HCT116 (cell line): ENCODE results near the gene CYP2A6. TPM values are rescaled to one million over a fixed set of nuclear protein-coding genes. Genes with fewer than 3 reads are reported as not detected.
"Not testable (repeated sequence)": the region's sequence is repeated elsewhere in the genome, so short reads cannot be mapped to it uniquely, and the experiment has no call there.

Source experiments
- ATAC-seq: fragments of 200-7000 bp; cut with Tn5 transposase; 2 replicates; pipeline ENCODE4 v1.9.1; 2020; ENCODE audit warnings: mild to moderate bottlenecking, moderate library complexity
- Bru-seq: library from RNA; stranded (reverse); fragments of 400-500 nt; gene quantifications from one replicate; lab custom pipeline; 2021; lab: Mats Ljungman, UMichigan
- BruChase-seq, 2 experiments: library from RNA; stranded (reverse); fragments of 400-500 nt; gene quantifications; one replicate each; lab custom pipeline; 2021; lab: Mats Ljungman, UMichigan
- BruUV-seq: library from RNA; stranded (reverse); fragments of 400-500 nt; replicated peaks from 2 replicates; lab custom pipeline; 2021; lab: Mats Ljungman, UMichigan
- CTCF ChIA-PET: fragments of 300-600 bp; sonication (Branson Sonifier 250); formaldehyde crosslinking; loops from one replicate; lab custom pipeline; 2021; ENCODE audit warnings: antibody characterized with exemption; lab: Charles Lee
- POLR2A ChIA-PET: fragments of 300-600, 350-600 bp; sonication (Branson Sonifier 250); formaldehyde crosslinking; loops from one replicate; lab custom pipeline; 2021; ENCODE audit warnings: antibody characterized with exemption; lab: Charles Lee
- RAD21 ChIA-PET, 2 experiments: fragments of 300-600 bp; sonication (Branson Sonifier 250); formaldehyde crosslinking; loops; one replicate each; lab custom pipeline; 2023; ENCODE audit warnings: low total read pairs in 2 of 2; ENCODE audit not compliant: uncharacterized antibody in 2 of 2, unreplicated experiment in 2 of 2, low non-redundant PET in 1 of 2; lab: Charles Lee
- DNase-seq: peaks from one replicate; pipeline ENCODE4 v3.0.0-alpha.2; 2010; ENCODE audit warnings: low read depth, low spot score
- H2AFZ ChIP-seq: fragments of 200-600 bp; shearing (Covaris generic), sonication (generic); 2 replicates; pipeline ENCODE4 v1.6.1; 2017; ENCODE audit warnings: low read depth, mixed run types, mixed read lengths, antibody characterized with exemption, low read length; ENCODE audit not compliant: poor library complexity, severe bottlenecking
- H3K27ac ChIP-seq: 2 replicates; pipeline ENCODE4 v1.5.1; 2012; ENCODE audit warnings: low read depth, low read length
- H3K27me3 ChIP-seq: fragments of 200-600 bp; sonication (generic); 2 replicates; pipeline ENCODE4 v1.6.1; 2016; ENCODE audit warnings: mixed run types, low read length, mixed read lengths; ENCODE audit not compliant: insufficient read depth
- H3K36me3 ChIP-seq, 2 experiments: fragments of 200-500 bp in 1 of 2; fragments of 200-600 bp in 1 of 2; sonication (Bioruptor generic) in 1 of 2; sonication (generic) in 1 of 2; 2 replicates each; pipeline versions ENCODE4 v1.5.1 to v1.6.1; 2014 to 2016; ENCODE audit warnings: low read length in 2 of 2, inconsistent platforms in 1 of 2, mixed read lengths in 1 of 2, mixed run types in 1 of 2; ENCODE audit not compliant: insufficient read depth in 2 of 2, control insufficient read depth in 1 of 2
- H3K4me1 ChIP-seq, 2 experiments: fragments of 200-600 bp in 1 of 2; sonication (generic) in 1 of 2; 2 replicates each; pipeline versions ENCODE4 v1.5.1 to v1.6.1; 2012 to 2017; ENCODE audit warnings: low read length in 2 of 2, inconsistent platforms in 1 of 2, mild to moderate bottlenecking in 1 of 2, mixed read lengths in 1 of 2, mixed run types in 1 of 2, moderate library complexity in 1 of 2; ENCODE audit not compliant: insufficient read depth in 2 of 2, control insufficient read depth in 1 of 2
- H3K4me2 ChIP-seq: fragments of 200-600 bp; sonication (generic); 2 replicates; pipeline ENCODE4 v1.6.1; 2017; ENCODE audit warnings: mixed run types, low read length, mixed read lengths
- H3K4me3 ChIP-seq, 2 experiments: fragments of 200-600 bp in 1 of 2; sonication (generic) in 1 of 2; replicated peaks in 1 of 2; 2 replicates each; pipeline ENCODE4 v1.5.1; 2011 to 2016; ENCODE audit warnings: low read length in 2 of 2, control low read depth in 1 of 2, low read depth in 1 of 2, mild to moderate bottlenecking in 1 of 2, mixed read lengths in 1 of 2, mixed run types in 1 of 2
- H3K79me2 ChIP-seq: fragments of 200-600 bp; sonication (generic); 2 replicates; pipeline ENCODE4 v1.6.1; 2017; ENCODE audit warnings: mild to moderate bottlenecking, mixed run types, low read length, moderate library complexity, mixed read lengths; ENCODE audit not compliant: insufficient read depth
- H3K9ac ChIP-seq: fragments of 200-600 bp; sonication (generic); 2 replicates; pipeline ENCODE4 v1.6.1; 2016; ENCODE audit warnings: low read length, mixed read lengths
- H3K9me2 ChIP-seq: fragments of 200-600 bp; sonication (generic), shearing (Covaris generic); 2 replicates; pipeline ENCODE4 v1.6.1; 2017; ENCODE audit warnings: mixed run types, mild to moderate bottlenecking, moderate library complexity; ENCODE audit not compliant: insufficient read depth
- H3K9me3 ChIP-seq, 2 experiments: fragments of 200-500 bp in 1 of 2; fragments of 200-600 bp in 1 of 2; sonication (Bioruptor generic) in 1 of 2; sonication (generic) in 1 of 2; 2 replicates each; pipeline ENCODE4 v1.6.1; 2014 to 2017; ENCODE audit warnings: low read length in 2 of 2, mixed read lengths in 2 of 2, inconsistent platforms in 1 of 2, low read depth in 1 of 2, mild to moderate bottlenecking in 1 of 2, mixed run types in 1 of 2, moderate library complexity in 1 of 2; ENCODE audit not compliant: control insufficient read depth in 1 of 2, insufficient read depth in 1 of 2
- H4K20me1 ChIP-seq: fragments of 200-600 bp; sonication (generic), shearing (Covaris generic); 2 replicates; pipeline ENCODE4 v1.6.1; 2017; ENCODE audit warnings: mixed run types, mild to moderate bottlenecking, moderate library complexity; ENCODE audit not compliant: insufficient read depth
- intact Hi-C: fragments of 100-400 bp; cut with micrococcal nuclease; formaldehyde crosslinking; loops from 2 replicates; pipeline ENCODE4 v1.10.0; 2022
- long read RNA-seq: library from polyadenylated mRNA; unstranded; transcript quantifications from one replicate; pipeline ENCODE4 v2.0.0, GENCODE V29; 2021; ENCODE audit not compliant: unreplicated experiment
- polyA plus RNA-seq: library from polyadenylated mRNA; unstranded; fragments of >200 nt; gene quantifications from 2 replicates; pipeline ENCODE4 v1.2.1, GENCODE V29; 2012; ENCODE audit warnings: missing spikeins
- total RNA-seq: library from RNA; stranded (reverse); gene quantifications from one replicate; pipeline ENCODE4 v1.2.1, GENCODE V29; 2021; ENCODE audit not compliant: unreplicated experiment

CYP2A6 gene, protein sequence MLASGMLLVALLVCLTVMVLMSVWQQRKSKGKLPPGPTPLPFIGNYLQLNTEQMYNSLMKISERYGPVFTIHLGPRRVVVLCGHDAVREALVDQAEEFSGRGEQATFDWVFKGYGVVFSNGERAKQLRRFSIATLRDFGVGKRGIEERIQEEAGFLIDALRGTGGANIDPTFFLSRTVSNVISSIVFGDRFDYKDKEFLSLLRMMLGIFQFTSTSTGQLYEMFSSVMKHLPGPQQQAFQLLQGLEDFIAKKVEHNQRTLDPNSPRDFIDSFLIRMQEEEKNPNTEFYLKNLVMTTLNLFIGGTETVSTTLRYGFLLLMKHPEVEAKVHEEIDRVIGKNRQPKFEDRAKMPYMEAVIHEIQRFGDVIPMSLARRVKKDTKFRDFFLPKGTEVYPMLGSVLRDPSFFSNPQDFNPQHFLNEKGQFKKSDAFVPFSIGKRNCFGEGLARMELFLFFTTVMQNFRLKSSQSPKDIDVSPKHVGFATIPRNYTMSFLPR
- total RNA-seq (0.57 TPM), Bru-seq, nascent RNA (percentile 9 among the genes with signal in this experiment), BruChase-seq, experiment 1, labeled RNA remaining after a 6-hour chase (not detected), BruChase-seq, experiment 2, labeled RNA remaining after a 2-hour chase (not detected)
- polyA plus RNA-seq, result 0.29 TPM in 1 of 2 replicates, not detected in the other
- long read RNA-seq, result 0 reads

DNA sequence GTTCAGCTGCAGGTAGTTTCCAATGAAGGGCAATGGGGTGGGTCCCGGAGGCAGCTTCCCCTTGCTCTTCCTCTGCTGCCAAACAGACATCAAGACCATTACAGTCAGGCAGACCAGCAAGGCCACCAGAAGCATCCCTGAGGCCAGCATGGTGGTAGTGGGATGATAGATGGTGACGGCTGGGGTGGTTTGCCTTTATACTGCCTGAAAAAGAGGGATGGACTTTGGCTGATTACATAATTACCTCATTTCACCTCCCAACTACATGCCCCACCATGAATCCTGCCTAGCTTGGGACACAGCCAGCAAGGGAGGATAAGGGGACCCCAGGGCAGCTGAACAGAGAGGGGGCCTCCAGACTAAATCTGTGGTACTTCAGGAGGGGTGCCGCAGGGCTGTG, at the start of gene CYP2A6:
Gene CYP2A6 (minus strand): TSS at position 171 of the 400 bp plus-strand sequence. CDS start 21 bp downstream, at position 150.
- H3K9ac ChIP-seq, H3K27me3 ChIP-seq, H3K9me3 ChIP-seq, BruUV-seq, H2AFZ ChIP-seq, CTCF ChIA-PET, H3K27ac ChIP-seq, RAD21 ChIA-PET, POLR2A ChIA-PET, H3K4me3 ChIP-seq, H3K9me2 ChIP-seq, H3K36me3 ChIP-seq, H3K4me1 ChIP-seq, DNase-seq, H4K20me1 ChIP-seq, ATAC-seq, H3K79me2 ChIP-seq, H3K4me2 ChIP-seq, intact Hi-C loops: not testable (repeated sequence)

DNA sequence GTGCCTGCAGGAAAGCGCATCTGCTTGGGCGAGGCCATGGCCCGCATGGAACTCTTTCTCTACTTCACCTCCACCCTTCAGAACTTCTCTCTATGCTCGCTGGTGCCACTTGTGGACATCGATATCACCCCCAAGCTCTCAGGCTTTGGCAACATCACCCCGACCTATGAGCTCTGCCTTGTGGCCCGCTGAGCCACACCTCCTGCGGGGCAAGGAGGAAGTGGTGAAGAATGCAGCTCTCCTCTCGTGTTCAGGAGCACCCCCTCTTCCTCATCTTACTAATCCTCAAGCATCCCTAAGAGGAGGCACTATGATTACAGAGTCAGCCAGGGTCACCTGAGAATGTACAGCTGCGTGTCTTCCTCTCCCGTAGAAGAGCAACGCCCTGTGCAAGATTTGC, 49.7 kb upstream of the CYP2A6 start:
- H3K36me3 ChIP-seq, H3K9ac ChIP-seq, H3K4me1 ChIP-seq, H3K27ac ChIP-seq, H3K4me2 ChIP-seq, CTCF ChIA-PET, H3K9me3 ChIP-seq, H2AFZ ChIP-seq, intact Hi-C loops, H3K4me3 ChIP-seq, RAD21 ChIA-PET, DNase-seq, POLR2A ChIA-PET, H4K20me1 ChIP-seq, H3K79me2 ChIP-seq, BruUV-seq, H3K9me2 ChIP-seq, ATAC-seq: not testable (repeated sequence)
- peaks cover 14% of the 10 kb centered on the region; the same call in 1 of the 2 replicates for H3K27me3 ChIP-seq

DNA sequence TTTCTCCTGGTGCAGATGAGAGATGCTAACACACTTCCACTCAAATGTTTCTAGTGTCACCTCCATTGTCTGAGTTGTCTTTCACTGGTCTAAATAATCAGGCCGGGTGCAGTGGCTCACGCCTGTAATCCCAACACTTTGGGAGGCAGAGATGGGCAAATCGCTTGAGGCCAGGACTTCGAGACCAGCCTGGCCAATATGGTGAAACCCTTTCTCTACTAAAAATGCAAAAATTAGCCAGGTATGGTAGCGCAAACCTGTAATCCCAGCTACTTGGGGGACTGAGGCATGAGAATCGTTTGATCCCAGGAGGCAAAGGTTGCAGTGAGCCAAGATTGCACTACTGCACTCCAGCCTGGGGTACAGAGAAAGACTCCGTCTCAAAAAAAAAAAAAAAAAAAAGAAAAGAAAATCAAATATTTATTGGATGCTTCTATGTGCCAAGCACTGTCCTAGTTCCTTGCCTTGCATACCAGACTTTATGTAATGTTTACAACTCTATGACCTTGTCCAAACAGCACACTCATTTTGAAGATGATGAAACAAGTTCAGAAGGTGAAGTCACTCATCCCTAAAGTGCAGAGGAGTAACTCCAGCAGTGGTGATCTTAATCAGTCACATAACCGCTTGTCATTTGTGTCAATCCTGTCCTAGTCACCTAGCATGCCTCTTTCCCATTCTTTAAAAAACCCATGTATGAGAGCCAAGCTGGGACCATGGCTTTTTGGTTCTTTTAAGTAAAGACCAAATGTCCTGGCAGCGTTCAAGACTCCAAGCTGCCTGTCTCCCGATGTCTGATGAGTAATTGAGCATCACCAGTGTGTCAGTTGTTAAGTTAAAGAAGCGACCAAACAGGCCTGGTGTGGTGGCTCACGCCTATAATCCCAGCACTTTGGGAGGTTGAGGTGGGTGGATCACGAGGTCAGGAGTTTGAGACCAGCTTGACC, 46.9 kb upstream of the CYP2A6 start:
- ATAC-seq, H3K9me3 ChIP-seq, H2AFZ ChIP-seq, POLR2A ChIA-PET, H3K27ac ChIP-seq, H3K9me2 ChIP-seq, H3K4me2 ChIP-seq, H4K20me1 ChIP-seq, H3K4me1 ChIP-seq, H3K4me3 ChIP-seq, intact Hi-C loops, H3K9ac ChIP-seq, DNase-seq, CTCF ChIA-PET, BruUV-seq, H3K79me2 ChIP-seq, H3K36me3 ChIP-seq, RAD21 ChIA-PET: not testable (repeated sequence)
- H3K27me3 ChIP-seq, result peaks cover 27% of the 10 kb centered on the region; the same call in 1 of the 2 replicates
